B cell (primary cell): ENCODE results near the gene MRPL1.

Experiments
- EZH2 ChIP-seq: IDR thresholded peaks from 2 replicates; pipeline ENCODE4 v1.6.1; 2012; ENCODE audit warnings: borderline replicate concordance, low read depth, mild to moderate bottlenecking, moderate library complexity, low read length; ENCODE audit not compliant: insufficient read depth, poor library complexity, severe bottlenecking
- TF ChIP-seq, protein P1 (sequence below): fragments of 200-600 bp; IDR thresholded peaks from one replicate; pipeline ENCODE4 v1.8.0; 2022; ENCODE audit warnings: antibody characterized with exemption, mild to moderate bottlenecking

DNA sequence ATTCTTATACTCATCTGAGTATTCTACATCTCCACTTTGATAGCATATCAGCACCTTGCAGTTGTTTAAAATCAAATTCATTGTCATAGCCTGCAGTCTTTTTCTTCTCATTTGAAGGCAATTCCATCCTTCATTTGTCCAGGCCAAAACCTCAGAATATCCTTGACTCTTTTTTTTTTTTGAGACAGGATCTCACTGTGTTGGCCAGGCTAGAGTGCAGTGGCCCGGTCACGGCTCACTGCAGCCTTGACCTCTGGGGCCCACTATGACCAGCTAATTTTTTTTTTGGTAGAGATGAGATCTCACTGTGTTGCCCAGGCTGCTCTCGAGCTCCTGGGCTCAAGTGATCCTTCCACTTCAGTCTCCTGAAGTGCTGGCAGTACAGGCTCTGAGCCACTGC lies 2.6 kb downstream of the MRPL1 start:
- TF ChIP-seq, protein P1, sequence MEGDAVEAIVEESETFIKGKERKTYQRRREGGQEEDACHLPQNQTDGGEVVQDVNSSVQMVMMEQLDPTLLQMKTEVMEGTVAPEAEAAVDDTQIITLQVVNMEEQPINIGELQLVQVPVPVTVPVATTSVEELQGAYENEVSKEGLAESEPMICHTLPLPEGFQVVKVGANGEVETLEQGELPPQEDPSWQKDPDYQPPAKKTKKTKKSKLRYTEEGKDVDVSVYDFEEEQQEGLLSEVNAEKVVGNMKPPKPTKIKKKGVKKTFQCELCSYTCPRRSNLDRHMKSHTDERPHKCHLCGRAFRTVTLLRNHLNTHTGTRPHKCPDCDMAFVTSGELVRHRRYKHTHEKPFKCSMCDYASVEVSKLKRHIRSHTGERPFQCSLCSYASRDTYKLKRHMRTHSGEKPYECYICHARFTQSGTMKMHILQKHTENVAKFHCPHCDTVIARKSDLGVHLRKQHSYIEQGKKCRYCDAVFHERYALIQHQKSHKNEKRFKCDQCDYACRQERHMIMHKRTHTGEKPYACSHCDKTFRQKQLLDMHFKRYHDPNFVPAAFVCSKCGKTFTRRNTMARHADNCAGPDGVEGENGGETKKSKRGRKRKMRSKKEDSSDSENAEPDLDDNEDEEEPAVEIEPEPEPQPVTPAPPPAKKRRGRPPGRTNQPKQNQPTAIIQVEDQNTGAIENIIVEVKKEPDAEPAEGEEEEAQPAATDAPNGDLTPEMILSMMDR: no peak
- TF ChIP-seq EZH2: no peak
